Naive B cell (primary cell): ENCODE measurements around the gene ALDH3B1. TPM values are rescaled to one million over a fixed set of nuclear protein-coding genes. Genes with fewer than 3 reads are reported as not detected.
"Not testable (repeated sequence)": the region's sequence is repeated elsewhere in the genome, so short reads cannot be mapped to it uniquely, and the experiment has no call there.

Experiments
- ATAC-seq, 2 donors: fragments of 150-1000 bp; cut with Tn5 transposase; 2 replicates each; pipeline ENCODE4 v1.10.0; 2021; ENCODE audit warnings: low read depth in 2 of 2, mild to moderate bottlenecking in 2 of 2, moderate library complexity in 2 of 2
- DNase-seq: peaks from one replicate; pipeline ENCODE4 v3.0.0; 2022
- H3K27ac Mint-ChIP-seq, 6 donors: one replicate each; pipeline ENCODE4 v1.8.0; 2020 to 2022; ENCODE audit warnings: mild to moderate bottlenecking in 6 of 6, mixed read lengths in 6 of 6, moderate library complexity in 5 of 6, inconsistent platforms in 2 of 6
- H3K27me3 Mint-ChIP-seq, 3 donors: one replicate each; pipeline ENCODE4 v1.8.0; 2021 to 2022; ENCODE audit warnings: mixed read lengths in 3 of 3, mild to moderate bottlenecking in 1 of 3
- H3K36me3 Mint-ChIP-seq, 2 donors: one replicate each; pipeline ENCODE4 v1.8.0; 2020 to 2022; ENCODE audit warnings: mixed read lengths in 2 of 2, inconsistent platforms in 1 of 2, mild to moderate bottlenecking in 1 of 2
- H3K4me1 Mint-ChIP-seq, 3 donors: one replicate each; pipeline ENCODE4 v1.8.0; 2020 to 2022; ENCODE audit warnings: mixed read lengths in 3 of 3, inconsistent platforms in 1 of 3, mild to moderate bottlenecking in 1 of 3, moderate library complexity in 1 of 3
- H3K4me3 Mint-ChIP-seq, 8 donors: one replicate each; pipeline ENCODE4 v1.8.0; 2020 to 2022; ENCODE audit warnings: mild to moderate bottlenecking in 8 of 8, mixed read lengths in 8 of 8, moderate library complexity in 8 of 8, inconsistent platforms in 2 of 8
- H3K9me3 Mint-ChIP-seq, 7 donors: one replicate each; pipeline ENCODE4 v1.8.0; 2020 to 2022; ENCODE audit warnings: mixed read lengths in 7 of 7, mild to moderate bottlenecking in 5 of 7, inconsistent platforms in 2 of 7, moderate library complexity in 1 of 7
- polyA plus RNA-seq, 6 donors: library from polyadenylated mRNA; unstranded; fragments of 300-500 nt; fragmentation: Illumina TruSeq; gene quantifications; one replicate each; pipeline ENCODE4 v1.2.3, GENCODE V29; 2021; ENCODE audit warnings: low read depth in 6 of 6

ALDH3B1 gene
- polyA plus RNA-seq = under 1 TPM in 5 of 6 donors, not detected in 1; 0.33 to 0.94 (median 0.67) TPM

GRCh38 chr11:68010090-68011041 is at the start of gene ALDH3B1:
ALDH3B1 (plus strand) TSS chr11:68010327; CDS start chr11:68015298, 4,971 bp downstream.
- no peaks in the 10 kb centered on the region for H3K36me3 Mint-ChIP-seq
- ATAC-seq = peak; percentile 39 to 51
- DNase-seq = no peak
- peaks cover 41 to 56% (median 52%) of the 10 kb centered on the region in 3 donors for H3K4me1 Mint-ChIP-seq
- H3K4me3 Mint-ChIP-seq = peak within 1 kb of the TSS; percentile 54 to 88 (median 78)
- H3K27me3 Mint-ChIP-seq = no peaks in the 10 kb centered on the region
- no peaks in the 10 kb centered on the region for H3K9me3 Mint-ChIP-seq
- peak within 1 kb of the TSS; percentile 68 to 95 (median 84) for H3K27ac Mint-ChIP-seq

GRCh38 chr11:67963217-67963616 is 46.9 kb upstream of the ALDH3B1 start:
- Mint-ChIP-seq H3K27me3 (peaks cover 11 to 44% (median 30%) of the 10 kb centered on the region in 3 donors), H3K9me3 (peaks cover 4 to 12% (median 7%) of the 10 kb centered on the region in 7 donors)
- H3K4me3 Mint-ChIP-seq, H3K36me3 Mint-ChIP-seq, ATAC-seq, H3K27ac Mint-ChIP-seq, DNase-seq, H3K4me1 Mint-ChIP-seq: not testable (repeated sequence)

GRCh38 chr11:67963879-67964278 is 46.2 kb upstream of the ALDH3B1 start:
- H3K36me3 Mint-ChIP-seq, H3K4me3 Mint-ChIP-seq, H3K4me1 Mint-ChIP-seq, ATAC-seq, DNase-seq, H3K27ac Mint-ChIP-seq: not testable (repeated sequence)
- Mint-ChIP-seq H3K27me3 (peaks cover 11 to 38% (median 30%) of the 10 kb centered on the region in 3 donors), H3K9me3 (peaks cover 4 to 12% (median 7%) of the 10 kb centered on the region in 7 donors)

- H3K4me1 Mint-ChIP-seq, ATAC-seq, DNase-seq, H3K4me3 Mint-ChIP-seq, H3K27ac Mint-ChIP-seq, H3K36me3 Mint-ChIP-seq: not testable (repeated sequence)
- H3K27me3 Mint-ChIP-seq = peaks cover 8 to 32% (median 25%) of the 10 kb centered on the region in 3 donors
- peaks cover 4 to 12% (median 7%) of the 10 kb centered on the region in 7 donors for H3K9me3 Mint-ChIP-seq
Measured at GRCh38 chr11:67964746-67965145, 45.4 kb upstream of the ALDH3B1 start.

- Mint-ChIP-seq H3K27me3 (peaks cover 6 to 35% (median 21%) of the 10 kb centered on the region in 3 donors), H3K9me3 (peaks cover 4 to 12% (median 7%) of the 10 kb centered on the region in 7 donors)
- H3K27ac Mint-ChIP-seq, DNase-seq, H3K36me3 Mint-ChIP-seq, ATAC-seq, H3K4me3 Mint-ChIP-seq, H3K4me1 Mint-ChIP-seq: not testable (repeated sequence)
Measured at GRCh38 chr11:67965830-67966348, 44.2 kb upstream of the ALDH3B1 start.

GRCh38 chr11:67974746-67975145 is 35.4 kb upstream of the ALDH3B1 start:
- not testable (repeated sequence) for DNase-seq, H3K9me3 Mint-ChIP-seq, H3K4me1 Mint-ChIP-seq, H3K27ac Mint-ChIP-seq, H3K36me3 Mint-ChIP-seq, ATAC-seq
- Mint-ChIP-seq H3K4me3 (peak overlapping the region in 1 of 8 donors; percentile 70), H3K27me3 (peaks cover 22 to 63% (median 33%) of the 10 kb centered on the region in 3 donors)

- H3K4me3 Mint-ChIP-seq, H3K9me3 Mint-ChIP-seq, H3K4me1 Mint-ChIP-seq, DNase-seq, H3K36me3 Mint-ChIP-seq, ATAC-seq, H3K27ac Mint-ChIP-seq: not testable (repeated sequence)
- peaks cover 22 to 32% (median 26%) of the 10 kb centered on the region in 3 donors for H3K27me3 Mint-ChIP-seq
Measured at GRCh38 chr11:67978766-67979418, 31.2 kb upstream of the ALDH3B1 start.

- H3K36me3 Mint-ChIP-seq, DNase-seq, H3K4me1 Mint-ChIP-seq, H3K27ac Mint-ChIP-seq, ATAC-seq, H3K9me3 Mint-ChIP-seq, H3K4me3 Mint-ChIP-seq: not testable (repeated sequence)
- H3K27me3 Mint-ChIP-seq = peaks cover 15 to 23% (median 15%) of the 10 kb centered on the region in 3 donors
Measured at GRCh38 chr11:67981226-67981625, 28.9 kb upstream of the ALDH3B1 start.

GRCh38 chr11:67982255-67982857 is 27.8 kb upstream of the ALDH3B1 start:
- H3K27me3 Mint-ChIP-seq = peaks cover 6 to 18% (median 11%) of the 10 kb centered on the region in 3 donors
- DNase-seq, ATAC-seq, H3K4me3 Mint-ChIP-seq, H3K9me3 Mint-ChIP-seq, H3K27ac Mint-ChIP-seq, H3K36me3 Mint-ChIP-seq, H3K4me1 Mint-ChIP-seq: not testable (repeated sequence)

GRCh38 chr11:67983951-67984350 is 26.2 kb upstream of the ALDH3B1 start:
- no peak for DNase-seq
- H3K27me3 Mint-ChIP-seq = peaks cover 0 to 7% (median 5%) of the 10 kb centered on the region in 3 donors
- H3K4me1 Mint-ChIP-seq = peaks cover 0 to 4% (median 0%) of the 10 kb centered on the region in 3 donors
- H3K27ac Mint-ChIP-seq = no peak overlapping the region
- no peaks in the 10 kb centered on the region for H3K9me3 Mint-ChIP-seq
- H3K36me3 Mint-ChIP-seq = no peaks in the 10 kb centered on the region
- H3K4me3 Mint-ChIP-seq = no peak overlapping the region
- no peak for ATAC-seq

- ATAC-seq, DNase-seq, H3K27ac Mint-ChIP-seq, H3K27me3 Mint-ChIP-seq, H3K4me1 Mint-ChIP-seq, H3K36me3 Mint-ChIP-seq, H3K9me3 Mint-ChIP-seq, H3K4me3 Mint-ChIP-seq: not testable (repeated sequence)
Measured at GRCh38 chr11:67985302-67985701, 24.8 kb upstream of the ALDH3B1 start.

GRCh38 chr11:67990546-67991346 is 19.4 kb upstream of the ALDH3B1 start:
- H3K27me3 Mint-ChIP-seq, H3K9me3 Mint-ChIP-seq, DNase-seq, H3K36me3 Mint-ChIP-seq, H3K27ac Mint-ChIP-seq, H3K4me3 Mint-ChIP-seq: not testable (repeated sequence)
- H3K4me1 Mint-ChIP-seq = peaks cover 19 to 27% (median 20%) of the 10 kb centered on the region in 3 donors
- ATAC-seq = peak in 1 of 2 donors; percentile 50
